HG03039 (cell line): ENCODE data around the gene RRAD.
"Not testable (repeated sequence)": the region's sequence is repeated elsewhere in the genome, so short reads cannot be mapped to it uniquely, and the experiment has no call there.

Source experiments
- ATAC-seq: cut with Tn5 transposase; IDR thresholded peaks from one replicate; pipeline ENCODE4 v1.9.1; 2021; ENCODE audit warnings: mild to moderate bottlenecking, moderate library complexity; ENCODE audit not compliant: unreplicated experiment

RRAD gene

GRCh38 chr16:66925322-66925840 lies at the start of gene RRAD:
TSS of gene RRAD (minus strand) at chr16:66925535. CDS start at chr16:66925179, 356 bp downstream.
- ATAC-seq = no peak

- not testable (repeated sequence) for ATAC-seq
These were observed 49.6 kb upstream of the RRAD start for GRCh38 chr16:66974932-66975246.

GRCh38 chr16:66974156-66974931 lies 49.0 kb upstream of the RRAD start:
- not testable (repeated sequence) for ATAC-seq

GRCh38 chr16:66973716-66974115 lies 48.4 kb upstream of the RRAD start:
- ATAC-seq = no peak

- no peak for ATAC-seq
These were observed 47.6 kb upstream of the RRAD start for GRCh38 chr16:66972983-66973382.

- ATAC-seq = no peak
These were observed 45.7 kb upstream of the RRAD start for GRCh38 chr16:66970775-66971720.

- ATAC-seq = no peak
These were observed 43.5 kb upstream of the RRAD start for GRCh38 chr16:66968847-66969246.

- no peak for ATAC-seq
These were observed 38.7 kb upstream of the RRAD start for GRCh38 chr16:66964049-66964448.

- ATAC-seq = no peak
These were observed 36.6 kb upstream of the RRAD start for GRCh38 chr16:66961914-66962313.

GRCh38 chr16:66961065-66961744 lies 35.9 kb upstream of the RRAD start, which contains the start of gene CES3:
TSS of gene CES3 (plus strand) at chr16:66961266. CDS start at chr16:66961308, 42 bp downstream.
- ATAC-seq = no peak

GRCh38 chr16:66960270-66960669 lies 34.9 kb upstream of the RRAD start:
- ATAC-seq = no peak

GRCh38 chr16:66959704-66960161 lies 34.4 kb upstream of the RRAD start:
- ATAC-seq = no peak

- ATAC-seq = no peak
These were observed 33.7 kb upstream of the RRAD start for GRCh38 chr16:66958857-66959703.

GRCh38 chr16:66956154-66956457 lies 30.8 kb upstream of the RRAD start:
- not testable (repeated sequence) for ATAC-seq

GRCh38 chr16:66955363-66956153 lies 30.2 kb upstream of the RRAD start:
- not testable (repeated sequence) for ATAC-seq

GRCh38 chr16:66954097-66954659 lies 28.8 kb upstream of the RRAD start:
- no peak for ATAC-seq

GRCh38 chr16:66953462-66954096 lies 28.2 kb upstream of the RRAD start:
- ATAC-seq = no peak

- no peak for ATAC-seq
These were observed 27.2 kb upstream of the RRAD start for GRCh38 chr16:66952430-66953110.
